Upper lobe of left lung (tissue), 4 donors: ENCODE measurements around the gene LDAH.

Source experiments
- EP300 ChIP-seq, 4 donors: sonication (generic); formaldehyde crosslinking; IDR thresholded peaks; one replicate each; pipeline ENCODE4 v1.5.1; 2017; ENCODE audit warnings: antibody characterized with exemption in 4 of 4, control low read depth in 2 of 4
- TF ChIP-seq, protein P1 (sequence below), 6 experiments: fragments of 450-650 bp in 4 of 6; fragments of 200-600 bp in 2 of 6; sonication (generic) in 2 of 6; IDR thresholded peaks; one replicate each; pipeline ENCODE4 v1.5.1; 2016 to 2019; ENCODE audit warnings: antibody characterized with exemption in 6 of 6

DNA sequence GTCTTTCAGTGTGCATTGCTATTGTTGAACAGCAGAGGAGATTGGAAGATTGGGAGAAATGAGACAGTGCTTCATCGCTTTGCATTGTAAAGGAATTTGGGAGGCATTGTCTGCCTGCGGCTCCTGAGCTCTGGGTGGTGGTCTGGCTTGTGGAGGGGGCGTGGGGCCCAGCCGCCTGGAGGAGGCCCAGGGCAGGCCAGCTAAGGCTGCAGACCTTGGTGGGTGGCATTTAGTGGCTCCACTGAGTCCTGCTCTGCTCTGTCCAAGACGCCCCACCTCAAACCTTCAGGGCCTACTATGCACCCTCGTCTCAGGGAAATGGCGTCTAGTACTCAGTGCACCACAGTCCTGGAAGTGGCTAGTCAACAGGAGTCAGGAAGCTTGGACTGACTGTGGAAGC is 166.3 kb downstream of the LDAH start:
- TF ChIP-seq, protein P1, sequence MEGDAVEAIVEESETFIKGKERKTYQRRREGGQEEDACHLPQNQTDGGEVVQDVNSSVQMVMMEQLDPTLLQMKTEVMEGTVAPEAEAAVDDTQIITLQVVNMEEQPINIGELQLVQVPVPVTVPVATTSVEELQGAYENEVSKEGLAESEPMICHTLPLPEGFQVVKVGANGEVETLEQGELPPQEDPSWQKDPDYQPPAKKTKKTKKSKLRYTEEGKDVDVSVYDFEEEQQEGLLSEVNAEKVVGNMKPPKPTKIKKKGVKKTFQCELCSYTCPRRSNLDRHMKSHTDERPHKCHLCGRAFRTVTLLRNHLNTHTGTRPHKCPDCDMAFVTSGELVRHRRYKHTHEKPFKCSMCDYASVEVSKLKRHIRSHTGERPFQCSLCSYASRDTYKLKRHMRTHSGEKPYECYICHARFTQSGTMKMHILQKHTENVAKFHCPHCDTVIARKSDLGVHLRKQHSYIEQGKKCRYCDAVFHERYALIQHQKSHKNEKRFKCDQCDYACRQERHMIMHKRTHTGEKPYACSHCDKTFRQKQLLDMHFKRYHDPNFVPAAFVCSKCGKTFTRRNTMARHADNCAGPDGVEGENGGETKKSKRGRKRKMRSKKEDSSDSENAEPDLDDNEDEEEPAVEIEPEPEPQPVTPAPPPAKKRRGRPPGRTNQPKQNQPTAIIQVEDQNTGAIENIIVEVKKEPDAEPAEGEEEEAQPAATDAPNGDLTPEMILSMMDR (IDR thresholded peaks at IDR 0.05) = no peak
- no peak for TF ChIP-seq EP300 (IDR thresholded peaks at IDR 0.05)
